ENCODE measurements around the gene FOXB2.
"Not testable (repeated sequence)": the region's sequence is repeated elsewhere in the genome, so short reads cannot be mapped to it uniquely, and the experiment has no call there.

The FOXB2 gene

GRCh38 chr9:77021922-77022782, 2.7 kb downstream of the FOXB2 start:
- 3 to 4% methylated on average over 36 to 37 of the region's 37 CpGs for WGBS, 2 experiments
- peaks cover 91% of the 10 kb centered on the region for H3K27me3 ChIP-seq (ENCODE audit: control insufficient read depth, insufficient read depth, low read length, poor library complexity, severe bottlenecking)
- peaks cover 5% of the 10 kb centered on the region for H3K4me1 ChIP-seq (ENCODE audit: control insufficient read depth, insufficient read depth, low read length)
- no peak overlapping the region for H3K4me3 ChIP-seq (ENCODE audit: insufficient read depth, low read depth, low read length)
- no peaks in the 10 kb centered on the region for H3K9me3 ChIP-seq (ENCODE audit: control insufficient read depth, low read length)
- no peaks in the 10 kb centered on the region for H3K36me3 ChIP-seq (ENCODE audit: control insufficient read depth, insufficient read depth, low read length)
- H3K27ac ChIP-seq (ENCODE audit: insufficient read depth, low read depth, low read length, poor library complexity, severe bottlenecking), result no peak overlapping the region

- H3K27me3 ChIP-seq (ENCODE audit: control insufficient read depth, insufficient read depth, low read length, poor library complexity, severe bottlenecking), result peaks cover 83% of the 10 kb centered on the region
- no peak overlapping the region for H3K4me3 ChIP-seq (ENCODE audit: insufficient read depth, low read depth, low read length)
- no peaks in the 10 kb centered on the region for H3K36me3 ChIP-seq (ENCODE audit: control insufficient read depth, insufficient read depth, low read length)
- H3K27ac ChIP-seq (ENCODE audit: insufficient read depth, low read depth, low read length, poor library complexity, severe bottlenecking), result no peak overlapping the region
- H3K4me1 ChIP-seq (ENCODE audit: control insufficient read depth, insufficient read depth, low read length), result peaks cover 5% of the 10 kb centered on the region
- no peaks in the 10 kb centered on the region for H3K9me3 ChIP-seq (ENCODE audit: control insufficient read depth, low read length)
- WGBS, 2 experiments, result 2 to 3% methylated on average over 43 of the region's 43 CpGs
Measured at GRCh38 chr9:77022783-77023440, 3.5 kb downstream of the FOXB2 start.

GRCh38 chr9:77023726-77024125, 4.3 kb downstream of the FOXB2 start:
- Histone ChIP-seq H3K4me3 (ENCODE audit: insufficient read depth, low read depth, low read length) (no peak overlapping the region), H3K27ac (ENCODE audit: insufficient read depth, low read depth, low read length, poor library complexity, severe bottlenecking) (no peak overlapping the region), H3K36me3 (ENCODE audit: control insufficient read depth, insufficient read depth, low read length) (no peaks in the 10 kb centered on the region), H3K9me3 (ENCODE audit: control insufficient read depth, low read length) (no peaks in the 10 kb centered on the region), H3K4me1 (ENCODE audit: control insufficient read depth, insufficient read depth, low read length) (peaks cover 9% of the 10 kb centered on the region), H3K27me3 (ENCODE audit: control insufficient read depth, insufficient read depth, low read length, poor library complexity, severe bottlenecking) (peaks cover 75% of the 10 kb centered on the region)
- 76 to 87% methylated on average over 10 of the region's 10 CpGs for WGBS, 2 experiments

- Histone ChIP-seq H3K36me3 (ENCODE audit: control insufficient read depth, insufficient read depth, low read length) (no peaks in the 10 kb centered on the region), H3K27me3 (ENCODE audit: control insufficient read depth, insufficient read depth, low read length, poor library complexity, severe bottlenecking) (peaks cover 62% of the 10 kb centered on the region), H3K4me3 (ENCODE audit: insufficient read depth, low read depth, low read length) (no peak overlapping the region), H3K9me3 (ENCODE audit: control insufficient read depth, low read length) (no peaks in the 10 kb centered on the region), H3K27ac (ENCODE audit: insufficient read depth, low read depth, low read length, poor library complexity, severe bottlenecking) (no peak overlapping the region), H3K4me1 (ENCODE audit: control insufficient read depth, insufficient read depth, low read length) (peaks cover 6% of the 10 kb centered on the region)
- 82 to 84% methylated on average over 3 of the region's 3 CpGs for WGBS, 2 experiments
Measured at GRCh38 chr9:77024776-77025545, 5.5 kb downstream of the FOXB2 start.

- H3K36me3 ChIP-seq (ENCODE audit: control insufficient read depth, insufficient read depth, low read length), result no peaks in the 10 kb centered on the region
- H3K9me3 ChIP-seq (ENCODE audit: control insufficient read depth, low read length), result no peaks in the 10 kb centered on the region
- no peak overlapping the region for H3K4me3 ChIP-seq (ENCODE audit: insufficient read depth, low read depth, low read length)
- peaks cover 4% of the 10 kb centered on the region for H3K4me1 ChIP-seq (ENCODE audit: control insufficient read depth, insufficient read depth, low read length)
- no peak overlapping the region for H3K27ac ChIP-seq (ENCODE audit: insufficient read depth, low read depth, low read length, poor library complexity, severe bottlenecking)
- 53 to 57% methylated on average over 3 of the region's 3 CpGs for WGBS, 2 experiments
- H3K27me3 ChIP-seq (ENCODE audit: control insufficient read depth, insufficient read depth, low read length, poor library complexity, severe bottlenecking), result peaks cover 27% of the 10 kb centered on the region
Measured at GRCh38 chr9:77028478-77028877, 9.0 kb downstream of the FOXB2 start.

- no peaks in the 10 kb centered on the region for H3K9me3 ChIP-seq (ENCODE audit: control insufficient read depth, low read length)
- WGBS, 2 experiments, result 88 to 89% methylated on average over 2 of the region's 2 CpGs
- H3K4me1 ChIP-seq (ENCODE audit: control insufficient read depth, insufficient read depth, low read length), result peaks cover 4% of the 10 kb centered on the region
- H3K4me3 ChIP-seq (ENCODE audit: insufficient read depth, low read depth, low read length), result no peak overlapping the region
- H3K36me3 ChIP-seq (ENCODE audit: control insufficient read depth, insufficient read depth, low read length), result no peaks in the 10 kb centered on the region
- H3K27ac ChIP-seq (ENCODE audit: insufficient read depth, low read depth, low read length, poor library complexity, severe bottlenecking), result no peak overlapping the region
- peaks cover 12% of the 10 kb centered on the region for H3K27me3 ChIP-seq (ENCODE audit: control insufficient read depth, insufficient read depth, low read length, poor library complexity, severe bottlenecking)
Measured at GRCh38 chr9:77030045-77030444, 10.6 kb downstream of the FOXB2 start.

GRCh38 chr9:77038281-77039036, 19.0 kb downstream of the FOXB2 start:
- H3K27ac ChIP-seq (ENCODE audit: insufficient read depth, low read depth, low read length, poor library complexity, severe bottlenecking), result no peak overlapping the region
- no peak overlapping the region for H3K4me3 ChIP-seq (ENCODE audit: insufficient read depth, low read depth, low read length)
- 0 to 3% methylated on average over 1 of the region's 2 CpGs for whole genome bisulfite sequencing, 2 experiments

GRCh38 chr9:77040340-77040739, 20.9 kb downstream of the FOXB2 start:
- Histone ChIP-seq H3K27me3 (ENCODE audit: control insufficient read depth, insufficient read depth, low read length, poor library complexity, severe bottlenecking) (no peaks in the 10 kb centered on the region), H3K4me1 (ENCODE audit: control insufficient read depth, insufficient read depth, low read length) (peaks cover 3% of the 10 kb centered on the region), H3K4me3 (ENCODE audit: insufficient read depth, low read depth, low read length) (no peak overlapping the region), H3K27ac (ENCODE audit: insufficient read depth, low read depth, low read length, poor library complexity, severe bottlenecking) (no peak overlapping the region), H3K36me3 (ENCODE audit: control insufficient read depth, insufficient read depth, low read length) (no peaks in the 10 kb centered on the region), H3K9me3 (ENCODE audit: control insufficient read depth, low read length) (no peaks in the 10 kb centered on the region)
- WGBS, 2 experiments, result 81 to 82% methylated on average over 7 of the region's 7 CpGs

More at GRCh38 chr9:77038281-77039036, 19.0 kb downstream of the FOXB2 start:
- Histone ChIP-seq H3K27me3 (ENCODE audit: control insufficient read depth, insufficient read depth, low read length, poor library complexity, severe bottlenecking) (no peaks in the 10 kb centered on the region), H3K9me3 (ENCODE audit: control insufficient read depth, low read length) (no peaks in the 10 kb centered on the region), H3K4me1 (ENCODE audit: control insufficient read depth, insufficient read depth, low read length) (peaks cover 3% of the 10 kb centered on the region), H3K36me3 (ENCODE audit: control insufficient read depth, insufficient read depth, low read length) (no peaks in the 10 kb centered on the region)

- 92% methylated on average over 3 to 4 of the region's 4 CpGs for WGBS, 2 experiments
- not testable (repeated sequence) for H3K27me3 ChIP-seq (ENCODE audit: control insufficient read depth, insufficient read depth, low read length, poor library complexity, severe bottlenecking); H3K36me3 ChIP-seq (ENCODE audit: control insufficient read depth, insufficient read depth, low read length); H3K4me3 ChIP-seq (ENCODE audit: insufficient read depth, low read depth, low read length); H3K4me1 ChIP-seq (ENCODE audit: control insufficient read depth, insufficient read depth, low read length); H3K27ac ChIP-seq (ENCODE audit: insufficient read depth, low read depth, low read length, poor library complexity, severe bottlenecking); H3K9me3 ChIP-seq (ENCODE audit: control insufficient read depth, low read length)
Measured at GRCh38 chr9:77043743-77044142, 24.3 kb downstream of the FOXB2 start.

All from ectodermal cell (in vitro differentiated cells).